ENCODE data around the gene PAX5.

PAX5 gene

DNA sequence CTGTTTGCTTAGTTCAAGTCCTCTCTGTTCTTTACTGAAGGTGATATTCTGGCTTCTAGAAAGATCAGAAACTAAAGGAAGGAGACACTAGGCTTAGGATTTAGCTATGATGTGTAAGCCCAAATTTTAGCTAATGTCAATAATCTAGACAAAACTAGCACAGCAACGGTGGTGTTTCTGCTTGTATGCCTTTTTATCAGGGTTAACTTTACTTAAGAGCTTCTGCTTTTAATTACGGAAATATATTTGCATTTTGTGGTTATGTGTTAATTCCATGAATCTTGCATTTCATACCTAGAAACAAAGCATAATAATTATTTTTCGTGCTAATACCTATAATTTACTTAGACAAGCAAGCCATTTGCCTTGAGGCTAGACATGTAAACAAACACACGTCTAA lies 96.1 kb downstream of the PAX5 start:
- Histone ChIP-seq H2AK5ac (ENCODE audit: low read depth, low read length) (no peak overlapping the region), H3K9ac (ENCODE audit: low read depth, low read length, poor library complexity) (no peak overlapping the region), H3K18ac (ENCODE audit: low read length) (no peak overlapping the region), H3K27me3 (ENCODE audit: control insufficient read depth in 3 of 3, insufficient read depth in 3 of 3, low read depth in 1 of 3, low read length in 3 of 3) (no peaks in the 10 kb centered on the region), H3K4me1 (ENCODE audit: control insufficient read depth in 2 of 2, insufficient read depth in 1 of 2, low read depth in 1 of 2, low read length in 2 of 2) (no peaks in the 10 kb centered on the region), H3K79me1 (ENCODE audit: low read depth, low read length) (no peaks in the 10 kb centered on the region), H3K14ac (ENCODE audit: low read length) (no peak overlapping the region), H2AFZ (ENCODE audit: low read length) (no peak overlapping the region), H3K27ac (replicated peaks; ENCODE audit: low read length) (no peak overlapping the region), H3K36me3 (replicated peaks in 1 of 2; ENCODE audit: control insufficient read depth in 2 of 2, insufficient read depth in 2 of 2, low read length in 2 of 2) (peaks cover 0 to 61% of the 10 kb centered on the region in 2 donors), H3K4ac (ENCODE audit: low read length) (no peak overlapping the region), H2BK5ac (ENCODE audit: low read length) (no peak overlapping the region), H2BK12ac (ENCODE audit: low read length) (no peak overlapping the region), H2BK15ac (ENCODE audit: low read length) (no peak overlapping the region), H3K23ac (ENCODE audit: low read depth, low read length, poor library complexity) (no peak overlapping the region), H3K4me3 (ENCODE audit: low read length in 2 of 2) (no peak overlapping the region), H3K4me2 (ENCODE audit: insufficient read depth, low read length, poor library complexity, severe bottlenecking) (no peak overlapping the region), H2BK120ac (ENCODE audit: low read depth, low read length) (no peak overlapping the region), H4K91ac (ENCODE audit: low read depth, low read length, poor library complexity) (no peak overlapping the region), H4K8ac (ENCODE audit: low read depth, low read length) (no peak overlapping the region), H3K9me3 (replicated peaks in 1 of 2; ENCODE audit: control insufficient read depth in 2 of 2, insufficient read depth in 1 of 2, low read depth in 1 of 2, low read length in 2 of 2) (peaks cover 0 to 5% of the 10 kb centered on the region in 2 donors)
- no CpG with 5 or more reads among the region's 4 CpGs for WGBS, 2 donors (ENCODE audit: extremely low coverage in 2 of 2, insufficient read length in 2 of 2, insufficient replicate concordance in 1 of 2)
- no peak for DNase-seq (ENCODE audit: low spot score)

- Histone ChIP-seq H3K4me3 (ENCODE audit: low read length in 2 of 2) (no peak overlapping the region), H3K36me3 (replicated peaks in 1 of 2; ENCODE audit: control insufficient read depth in 2 of 2, insufficient read depth in 2 of 2, low read length in 2 of 2) (peaks cover 0 to 57% of the 10 kb centered on the region in 2 donors), H3K27ac (replicated peaks; ENCODE audit: low read length) (no peak overlapping the region), H2BK5ac (ENCODE audit: low read length) (no peak overlapping the region), H3K23ac (ENCODE audit: low read depth, low read length, poor library complexity) (no peak overlapping the region), H3K9ac (ENCODE audit: low read depth, low read length, poor library complexity) (no peak overlapping the region), H3K4me1 (ENCODE audit: control insufficient read depth in 2 of 2, insufficient read depth in 1 of 2, low read depth in 1 of 2, low read length in 2 of 2) (no peaks in the 10 kb centered on the region), H3K79me1 (ENCODE audit: low read depth, low read length) (no peaks in the 10 kb centered on the region), H2AFZ (ENCODE audit: low read length) (no peak overlapping the region), H4K8ac (ENCODE audit: low read depth, low read length) (no peak overlapping the region), H3K4ac (ENCODE audit: low read length) (no peak overlapping the region), H4K91ac (ENCODE audit: low read depth, low read length, poor library complexity) (no peak overlapping the region), H2BK15ac (ENCODE audit: low read length) (no peak overlapping the region), H3K18ac (ENCODE audit: low read length) (no peak overlapping the region), H3K27me3 (ENCODE audit: control insufficient read depth in 3 of 3, insufficient read depth in 3 of 3, low read depth in 1 of 3, low read length in 3 of 3) (no peaks in the 10 kb centered on the region), H3K14ac (ENCODE audit: low read length) (no peak overlapping the region), H3K4me2 (ENCODE audit: insufficient read depth, low read length, poor library complexity, severe bottlenecking) (no peak overlapping the region), H2BK12ac (ENCODE audit: low read length) (no peak overlapping the region), H2BK120ac (ENCODE audit: low read depth, low read length) (no peak overlapping the region), H2AK5ac (ENCODE audit: low read depth, low read length) (no peak overlapping the region), H3K9me3 (replicated peaks in 1 of 2; ENCODE audit: control insufficient read depth in 2 of 2, insufficient read depth in 1 of 2, low read depth in 1 of 2, low read length in 2 of 2) (peaks cover 0 to 9% of the 10 kb centered on the region in 2 donors)
- DNase-seq (ENCODE audit: low spot score) = no peak
- WGBS, 2 donors (ENCODE audit: extremely low coverage in 2 of 2, insufficient read length in 2 of 2, insufficient replicate concordance in 1 of 2) = no CpG with 5 or more reads among the region's 7 CpGs
These were observed 96.7 kb downstream of the PAX5 start for GRCh38 chr9:36937346-36937745.

GRCh38 chr9:36936498-36936831 lies 97.6 kb downstream of the PAX5 start:
- no peak overlapping the region for H2AFZ ChIP-seq (ENCODE audit: low read length)
- peak overlapping the region; percentile 68 for H3K18ac ChIP-seq (ENCODE audit: low read length)
- H3K9ac ChIP-seq (ENCODE audit: low read depth, low read length, poor library complexity) = no peak overlapping the region
- no peak overlapping the region for H2BK12ac ChIP-seq (ENCODE audit: low read length)
- no peak overlapping the region for H2AK5ac ChIP-seq (ENCODE audit: low read depth, low read length)
- H3K14ac ChIP-seq (ENCODE audit: low read length) = no peak overlapping the region
- H2BK5ac ChIP-seq (ENCODE audit: low read length) = no peak overlapping the region
- no peak overlapping the region for H3K4me2 ChIP-seq (ENCODE audit: insufficient read depth, low read length, poor library complexity, severe bottlenecking)
- no peak overlapping the region for H3K27ac ChIP-seq (replicated peaks; ENCODE audit: low read length)
- no peak overlapping the region for H3K23ac ChIP-seq (ENCODE audit: low read depth, low read length, poor library complexity)
- no peak overlapping the region for H4K91ac ChIP-seq (ENCODE audit: low read depth, low read length, poor library complexity)
- peaks cover 0 to 58% of the 10 kb centered on the region in 2 donors for H3K36me3 ChIP-seq (replicated peaks in 1 of 2; ENCODE audit: control insufficient read depth in 2 of 2, insufficient read depth in 2 of 2, low read length in 2 of 2)
- H3K79me1 ChIP-seq (ENCODE audit: low read depth, low read length) = no peaks in the 10 kb centered on the region
- H2BK120ac ChIP-seq (ENCODE audit: low read depth, low read length) = no peak overlapping the region
- no peaks in the 10 kb centered on the region for H3K27me3 ChIP-seq (ENCODE audit: control insufficient read depth in 3 of 3, insufficient read depth in 3 of 3, low read depth in 1 of 3, low read length in 3 of 3)
- peaks cover 0 to 16% of the 10 kb centered on the region in 2 donors for H3K9me3 ChIP-seq (replicated peaks in 1 of 2; ENCODE audit: control insufficient read depth in 2 of 2, insufficient read depth in 1 of 2, low read depth in 1 of 2, low read length in 2 of 2)
- H2BK15ac ChIP-seq (ENCODE audit: low read length) = no peak overlapping the region
- no peak overlapping the region for H3K4me3 ChIP-seq (ENCODE audit: low read length in 2 of 2)
- no peak for DNase-seq (ENCODE audit: low spot score)
- no peaks in the 10 kb centered on the region for H3K4me1 ChIP-seq (ENCODE audit: control insufficient read depth in 2 of 2, insufficient read depth in 1 of 2, low read depth in 1 of 2, low read length in 2 of 2)
- H4K8ac ChIP-seq (ENCODE audit: low read depth, low read length) = no peak overlapping the region
- H3K4ac ChIP-seq (ENCODE audit: low read length) = no peak overlapping the region

- H3K4me3 ChIP-seq (ENCODE audit: low read length in 2 of 2) = no peak overlapping the region
- H3K9me3 ChIP-seq (replicated peaks in 1 of 2; ENCODE audit: control insufficient read depth in 2 of 2, insufficient read depth in 1 of 2, low read depth in 1 of 2, low read length in 2 of 2) = peaks cover 0 to 16% of the 10 kb centered on the region in 2 donors
- H3K4me2 ChIP-seq (ENCODE audit: insufficient read depth, low read length, poor library complexity, severe bottlenecking) = no peak overlapping the region
- no peaks in the 10 kb centered on the region for H3K4me1 ChIP-seq (ENCODE audit: control insufficient read depth in 2 of 2, insufficient read depth in 1 of 2, low read depth in 1 of 2, low read length in 2 of 2)
- no peak overlapping the region for H2BK15ac ChIP-seq (ENCODE audit: low read length)
- no peak overlapping the region for H3K23ac ChIP-seq (ENCODE audit: low read depth, low read length, poor library complexity)
- H3K9ac ChIP-seq (ENCODE audit: low read depth, low read length, poor library complexity) = no peak overlapping the region
- H2BK120ac ChIP-seq (ENCODE audit: low read depth, low read length) = no peak overlapping the region
- no peak overlapping the region for H3K14ac ChIP-seq (ENCODE audit: low read length)
- no peak overlapping the region for H4K91ac ChIP-seq (ENCODE audit: low read depth, low read length, poor library complexity)
- no peak overlapping the region for H3K27ac ChIP-seq (replicated peaks; ENCODE audit: low read length)
- peaks cover 0 to 56% of the 10 kb centered on the region in 2 donors for H3K36me3 ChIP-seq (replicated peaks in 1 of 2; ENCODE audit: control insufficient read depth in 2 of 2, insufficient read depth in 2 of 2, low read length in 2 of 2)
- H2BK5ac ChIP-seq (ENCODE audit: low read length) = no peak overlapping the region
- no peaks in the 10 kb centered on the region for H3K27me3 ChIP-seq (ENCODE audit: control insufficient read depth in 3 of 3, insufficient read depth in 3 of 3, low read depth in 1 of 3, low read length in 3 of 3)
- no peak overlapping the region for H2AK5ac ChIP-seq (ENCODE audit: low read depth, low read length)
- peak overlapping the region; percentile 19 for H4K8ac ChIP-seq (ENCODE audit: low read depth, low read length)
- H3K18ac ChIP-seq (ENCODE audit: low read length) = peak overlapping the region; percentile 68
- no peak overlapping the region for H3K4ac ChIP-seq (ENCODE audit: low read length)
- no peaks in the 10 kb centered on the region for H3K79me1 ChIP-seq (ENCODE audit: low read depth, low read length)
- no peak for DNase-seq (ENCODE audit: low spot score)
- no peak overlapping the region for H2AFZ ChIP-seq (ENCODE audit: low read length)
- H2BK12ac ChIP-seq (ENCODE audit: low read length) = no peak overlapping the region
- no CpG with 5 or more reads among the region's 9 CpGs for WGBS, 2 donors (ENCODE audit: extremely low coverage in 2 of 2, insufficient read length in 2 of 2, insufficient replicate concordance in 1 of 2)
These were observed 98.1 kb downstream of the PAX5 start for GRCh38 chr9:36935768-36936497.
